HG03108 (cell line): ENCODE results near the gene RBM4.
A peak's percentile ranks its signal among the peaks of the same experiment; 100 is the strongest.

Experiments
- ATAC-seq: cut with Tn5 transposase; IDR thresholded peaks from one replicate; pipeline ENCODE4 v1.9.1; 2021; ENCODE audit warnings: moderate library complexity; ENCODE audit not compliant: unreplicated experiment

RBM4 gene

DNA sequence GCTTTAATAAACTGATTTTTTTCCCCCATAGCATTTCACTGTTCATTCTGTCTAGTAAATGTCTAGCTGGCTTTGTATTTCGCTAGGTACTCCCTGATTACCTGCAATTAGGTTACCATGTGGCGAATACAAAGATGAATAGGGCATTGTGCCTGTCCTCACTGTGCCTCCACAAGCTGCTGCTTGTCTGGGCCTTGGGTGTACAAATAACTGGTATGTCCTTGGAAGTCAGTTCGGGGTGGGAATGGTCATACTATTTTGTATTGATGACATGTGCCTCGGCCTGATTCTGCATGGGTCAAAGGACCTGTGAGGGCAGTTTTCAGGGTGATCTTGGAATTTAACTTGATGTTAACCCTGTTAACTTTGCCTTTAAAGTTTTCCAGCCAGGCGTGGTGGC, 11.4 kb downstream of the RBM4 start:
- ATAC-seq = no peak

GRCh38 chr11:66651016-66651415, 12.5 kb downstream of the RBM4 start:
- ATAC-seq = no peak

- no peak for ATAC-seq
These were observed 14.1 kb downstream of the RBM4 start for GRCh38 chr11:66652651-66653050.

DNA sequence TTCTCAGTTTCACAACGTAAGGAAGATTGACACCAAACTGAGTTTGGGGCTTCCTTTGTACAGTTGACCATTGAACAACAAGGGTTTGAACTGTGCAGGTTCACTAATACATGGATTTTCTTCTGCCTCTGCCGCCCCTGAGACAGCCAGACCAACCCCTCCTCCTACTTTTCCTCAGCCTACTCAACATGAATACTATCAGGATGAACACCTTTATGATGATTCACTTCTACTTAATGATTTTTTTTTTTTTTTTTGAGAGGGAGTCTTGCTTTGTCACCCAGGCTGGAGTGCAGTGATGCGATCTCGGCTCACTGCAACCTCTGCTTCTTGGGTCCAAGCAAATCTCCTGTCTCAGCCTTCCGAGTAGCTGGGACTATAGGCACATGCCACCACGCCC, 14.6 kb downstream of the RBM4 start:
- ATAC-seq = no peak

- no peak for ATAC-seq
These were observed 21.3 kb downstream of the RBM4 start for GRCh38 chr11:66659763-66660162.

GRCh38 chr11:66663741-66664296, 25.3 kb downstream of the RBM4 start:
- ATAC-seq = no peak

- ATAC-seq = no peak
These were observed 26.9 kb downstream of the RBM4 start for GRCh38 chr11:66665369-66665768.

DNA sequence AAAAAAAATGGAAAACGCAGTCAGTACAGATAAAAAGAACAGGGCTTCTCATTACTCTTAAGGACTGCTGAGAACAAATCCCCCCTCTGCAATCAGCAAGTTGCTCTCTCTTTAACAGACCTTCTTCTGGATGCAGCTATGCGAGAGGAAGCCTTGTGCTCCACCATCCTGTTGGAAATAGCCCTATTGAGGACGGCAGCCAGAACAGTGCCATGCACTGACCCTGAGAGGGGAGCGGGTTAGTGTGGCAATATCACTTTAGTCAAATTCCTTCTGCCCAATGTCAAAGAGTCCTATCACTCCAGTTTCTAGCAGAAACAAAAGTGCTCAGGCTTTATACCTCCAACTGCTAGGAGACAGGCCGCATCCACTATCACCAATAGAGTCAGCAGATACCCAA, 32.3 kb downstream of the RBM4 start:
- ATAC-seq = no peak

- ATAC-seq = no peak
These were observed 36.6 kb downstream of the RBM4 start for GRCh38 chr11:66674964-66675602.

- no peak for ATAC-seq
These were observed 37.9 kb downstream of the RBM4 start for GRCh38 chr11:66676282-66676919.

DNA sequence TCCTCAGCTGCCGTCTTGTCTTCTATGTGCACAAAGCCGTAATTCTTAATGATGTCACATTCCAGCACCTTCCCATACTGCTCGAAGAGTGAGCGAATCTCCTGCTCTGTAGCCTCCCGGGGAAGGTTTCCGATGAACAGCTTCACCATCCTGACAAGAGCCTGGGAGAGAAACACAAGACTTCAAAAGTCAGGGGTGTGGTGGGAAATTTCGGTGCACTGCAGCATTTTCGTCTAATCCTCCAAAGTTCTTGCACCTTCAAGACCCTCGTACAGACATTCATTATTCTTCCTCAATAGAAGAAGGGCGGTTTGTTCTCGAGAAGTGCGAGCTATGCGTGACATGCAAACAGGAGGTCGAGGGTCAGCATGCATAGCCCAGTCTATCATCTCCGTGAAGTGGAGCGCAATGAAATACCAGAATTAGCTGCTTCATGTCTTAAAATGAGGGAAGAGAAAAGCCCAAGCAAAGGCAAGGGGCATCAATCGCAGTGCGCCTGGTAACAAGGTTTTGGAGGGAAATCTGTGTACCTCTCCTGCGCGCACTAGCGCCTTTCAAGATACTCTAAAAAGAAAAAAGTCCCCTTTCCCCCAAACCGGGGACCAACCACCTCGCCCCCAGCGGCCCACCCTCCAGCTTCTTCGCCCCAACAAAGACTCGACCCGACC, 38.6 kb downstream of the RBM4 start:
- ATAC-seq = no peak

GRCh38 chr11:66677599-66678375, 39.3 kb downstream of the RBM4 start, which contains the start of gene RBM4B:
TSS of gene RBM4B (minus strand) at chr11:66677887. CDS start at chr11:66677079, 808 bp downstream.
- ATAC-seq = peak; percentile 78

DNA sequence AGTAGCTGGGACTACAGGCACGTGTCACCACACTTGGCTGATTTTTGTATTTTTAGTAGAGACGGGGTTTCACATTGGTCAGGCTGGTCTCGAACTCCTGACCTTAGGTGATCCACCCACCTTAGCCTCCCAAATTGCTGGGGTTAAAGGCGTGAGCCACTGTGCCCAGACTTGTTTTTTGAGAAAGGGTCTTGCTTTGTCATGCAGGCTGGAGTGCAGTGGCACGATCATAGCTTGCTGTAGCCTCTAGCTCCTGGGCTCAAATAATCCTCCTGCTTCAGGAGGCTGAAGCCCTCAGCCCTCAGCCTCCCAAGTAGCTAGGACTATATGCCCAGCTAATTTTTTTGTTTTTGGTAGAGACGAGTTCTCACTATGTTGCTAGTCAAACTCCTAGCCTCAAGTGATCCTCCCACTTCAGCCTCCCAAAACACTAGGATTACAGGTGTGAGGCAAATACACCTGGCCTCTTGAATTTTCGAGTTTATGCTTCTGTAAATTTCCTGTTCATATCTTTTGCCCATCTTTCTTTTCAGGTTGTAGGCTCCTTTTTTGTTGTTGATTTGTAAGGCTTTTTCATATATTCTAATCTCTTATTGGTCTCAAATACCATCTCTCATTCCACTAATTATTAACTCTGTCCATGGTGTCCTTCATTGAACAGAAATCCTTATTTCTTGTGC, 42.6 kb downstream of the RBM4 start:
- no peak for ATAC-seq

GRCh38 chr11:66683877-66684276, 45.4 kb downstream of the RBM4 start:
- ATAC-seq = no peak

DNA sequence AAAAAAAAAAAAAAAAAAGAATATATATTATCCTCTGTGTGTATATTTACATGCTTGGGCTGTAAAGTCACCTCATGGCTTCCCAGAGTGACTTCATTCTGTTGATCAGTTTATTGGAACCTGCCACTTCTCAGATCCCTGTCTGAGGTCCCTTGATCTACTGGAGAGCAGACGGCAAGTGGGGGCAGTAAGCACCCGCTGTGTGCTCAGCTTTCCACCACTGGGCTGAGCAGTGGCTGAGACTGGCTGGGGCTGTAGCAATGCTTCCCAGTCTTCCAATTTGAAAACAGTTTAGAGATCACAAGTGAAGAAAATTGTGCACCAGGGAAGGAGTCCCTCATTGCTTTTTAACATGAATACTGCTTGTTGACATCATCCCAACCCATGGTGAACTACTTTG, 46.1 kb downstream of the RBM4 start:
- no peak for ATAC-seq

DNA sequence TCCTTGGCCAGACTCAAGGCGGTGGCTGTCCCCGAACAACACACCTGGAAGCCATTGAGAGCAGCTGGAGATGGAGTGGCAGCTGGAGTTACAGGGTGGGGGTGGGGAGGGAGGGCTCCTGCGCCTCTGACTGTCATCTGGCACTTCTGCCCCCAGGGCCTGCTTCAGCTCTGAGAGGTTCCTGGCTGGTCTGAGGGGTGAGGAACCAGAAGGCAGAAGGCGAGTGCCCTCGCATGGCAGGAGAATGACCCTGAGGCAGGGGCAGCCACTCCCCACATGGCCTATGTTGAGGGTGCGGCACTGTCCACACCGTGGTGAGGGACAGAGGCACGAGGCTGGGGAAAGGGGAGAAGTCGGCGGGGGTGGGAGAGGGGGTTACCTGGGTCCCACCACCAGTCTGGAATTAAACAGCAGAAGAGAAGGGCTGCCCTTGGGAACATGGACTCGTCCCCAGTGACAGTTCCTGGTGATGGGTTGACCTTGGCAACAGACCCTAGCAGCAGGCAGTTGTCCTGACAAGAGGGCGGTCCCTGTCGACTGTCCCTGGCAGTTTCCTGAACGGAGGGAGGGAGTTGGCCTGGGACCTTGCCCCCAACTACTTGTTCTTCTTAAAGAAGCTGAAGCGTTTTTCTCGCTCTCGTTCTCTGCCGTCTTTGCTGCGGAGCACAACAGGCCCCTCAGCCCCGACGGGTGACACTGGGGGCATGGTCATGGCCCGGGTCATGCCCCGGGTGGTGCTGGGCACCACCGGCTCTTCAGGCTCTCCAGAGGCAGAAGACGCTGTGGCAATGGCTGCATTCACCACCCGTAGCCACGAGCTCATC, 47.0 kb downstream of the RBM4 start:
- ATAC-seq = no peak

DNA sequence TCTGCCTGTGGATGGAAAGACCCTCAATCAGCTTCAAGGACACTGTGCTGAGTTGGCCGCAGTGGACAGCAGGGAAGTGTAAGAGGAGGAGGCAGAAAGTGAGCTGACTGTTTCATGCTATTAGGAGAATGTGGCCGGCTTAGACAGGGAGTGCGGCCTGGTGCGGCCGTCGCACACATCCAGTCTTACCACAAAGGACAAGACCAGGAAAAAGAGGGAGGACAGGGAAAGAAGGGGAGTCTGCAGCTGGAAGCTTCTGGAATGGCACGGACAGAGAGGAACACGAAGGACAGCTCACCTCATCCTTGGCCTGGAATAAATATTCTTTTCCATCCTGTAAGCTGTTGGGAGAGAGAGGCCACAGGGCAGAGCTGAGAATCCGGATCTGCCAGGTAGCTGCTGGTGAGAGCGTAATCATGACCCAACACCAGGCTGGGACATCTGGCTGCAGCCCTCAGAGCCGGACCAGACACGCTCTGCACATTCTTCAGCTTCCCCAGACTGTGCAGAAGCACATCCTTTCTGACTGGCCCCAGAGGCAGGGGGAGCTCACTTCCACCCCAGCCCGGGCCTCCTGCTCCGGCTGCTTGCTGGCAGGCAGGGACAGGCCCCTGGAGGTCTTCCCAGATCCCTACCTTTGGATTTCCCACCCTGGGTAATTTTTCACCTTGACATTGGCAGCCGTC, 47.7 kb downstream of the RBM4 start:
- ATAC-seq = no peak

DNA sequence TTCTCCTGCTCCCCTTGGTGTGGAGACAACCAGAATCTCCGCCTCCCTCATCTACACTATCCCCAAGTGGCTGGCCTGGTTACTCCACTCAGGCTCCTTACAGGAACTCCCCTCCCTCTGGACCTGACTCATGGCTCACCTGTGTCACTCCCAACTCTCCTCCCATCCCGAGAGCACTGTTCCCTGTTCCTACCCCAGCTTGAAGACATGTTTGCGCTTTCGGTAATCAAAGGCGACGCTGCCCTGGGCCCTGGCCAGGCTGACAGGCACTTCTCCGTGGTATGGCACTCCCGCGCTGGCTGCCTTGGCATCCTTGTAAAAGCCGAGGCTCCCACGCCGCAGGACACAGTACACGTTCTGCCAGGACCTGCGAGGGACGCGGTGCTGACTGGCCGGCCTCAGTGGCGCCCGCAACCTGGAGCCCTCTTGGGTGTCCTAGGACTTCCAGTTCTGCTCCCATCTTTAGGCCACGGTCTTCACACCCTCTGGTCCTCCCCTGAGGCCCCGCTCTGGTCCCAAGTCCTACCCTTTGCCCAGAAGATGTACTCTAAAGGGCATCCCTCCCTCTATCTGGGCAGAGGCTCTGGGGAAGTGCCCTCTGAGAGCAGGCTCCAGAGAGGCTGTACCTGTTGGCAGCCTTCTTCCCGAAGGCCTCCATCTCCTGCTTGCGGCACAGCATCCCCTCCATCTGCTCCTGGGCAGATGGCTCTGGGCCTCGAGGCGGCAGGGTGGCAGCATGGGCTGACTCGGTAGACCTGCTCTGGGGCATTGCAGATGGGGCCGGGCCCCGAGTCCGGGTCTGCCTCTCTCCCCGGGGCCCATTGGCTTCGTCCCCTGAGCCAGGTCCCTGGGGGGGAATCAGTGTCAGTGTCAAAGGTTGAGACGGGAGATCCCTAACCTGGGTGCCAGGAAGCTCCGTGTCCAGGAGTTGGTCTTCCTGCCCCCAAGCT, 48.6 kb downstream of the RBM4 start:
- ATAC-seq = no peak
